Psoas muscle (tissue), 8 donors: ENCODE results near the gene NT5DC1. TPM values are rescaled to one million over a fixed set of nuclear protein-coding genes. Genes with fewer than 3 reads are reported as not detected.

ENCODE experiments used
- ATAC-seq, 4 donors: fragments of 200-7000 bp; cut with Tn5 transposase; one replicate each; pipeline ENCODE4 v1.9.1; 2020; ENCODE audit warnings: moderate library complexity in 3 of 4, mild to moderate bottlenecking in 2 of 4
- DNase-seq, 2 donors: peaks; one replicate each; pipeline ENCODE4 v3.0.0-alpha.2; 2020
- H3K27ac ChIP-seq: fragments of 200-600 bp; one replicate; pipeline ENCODE4 v1.8.0; 2022
- H3K27me3 ChIP-seq, 3 donors: fragments of 200-600 bp in 1 of 3; one replicate each; pipeline versions ENCODE4 v1.6.1 to v1.8.0; 2013 to 2022; ENCODE audit warnings: low read length in 2 of 3, mild to moderate bottlenecking in 2 of 3, moderate library complexity in 1 of 3; ENCODE audit not compliant: insufficient read depth in 3 of 3
- H3K36me3 ChIP-seq, 2 donors: fragments of 200-600 bp in 1 of 2; one replicate each; pipeline versions ENCODE4 v1.6.1 to v1.8.0; 2013 to 2022; ENCODE audit warnings: low read depth in 1 of 2, mild to moderate bottlenecking in 1 of 2, moderate library complexity in 1 of 2; ENCODE audit not compliant: insufficient read depth in 1 of 2
- H3K4me1 ChIP-seq: fragments of 200-600 bp; one replicate; pipeline ENCODE4 v1.8.0; 2022
- H3K4me3 ChIP-seq: fragments of 200-600 bp; one replicate; pipeline ENCODE4 v1.8.0; 2022; ENCODE audit warnings: mild to moderate bottlenecking
- H3K9me3 ChIP-seq: fragments of 200-600 bp; one replicate; pipeline ENCODE4 v1.8.0; 2022
- CTCF ChIP-seq: fragments of 200-600 bp; IDR thresholded peaks from one replicate; pipeline ENCODE4 v1.8.0; 2022; ENCODE audit warnings: antibody characterized with exemption
- WGBS, 3 donors: extraction: QIAGEN DNeasy Blood & Tissue Kit; methylation state at CpG; one replicate each; pipeline versions ENCODE4 v1.1.6 to v1.1.7; 2013; 5-methylcytosine and 5-hydroxymethylcytosine counted together
- intact Hi-C, 2 donors: fragments of 100-400 bp; cut with DNase I; formaldehyde crosslinking; loops; one replicate each; pipeline versions ENCODE4 v1.11.0 to v1.14.2; 2022
- polyA plus RNA-seq, 3 donors: library from polyadenylated mRNA; stranded (reverse); fragments of 200-250 nt; gene quantifications; one replicate each; pipeline ENCODE4 v1.2.3, GENCODE V29; 2013
- total RNA-seq, 4 donors: library from RNA; stranded (reverse); fragmentation: NEBNext Ultra II Directional in 2 of 4; extraction: Animal tissue kit (Norgen Biotek cat#: 25700) in 2 of 4; gene quantifications; one replicate each; pipeline versions ENCODE4 v1.2.1 to v1.2.4, GENCODE V29; 2021 to 2023
- donor health status: healthy with polysubstance abuse.
- donor health status: DM: no; HTN: no; CAD: no; lungs with moderate emphysema.
- donor health status: Bipolar disorder and iron deficiency.
- donor health status: healthy.
- donor health status: DM: yes; HTN: yes; CAD: no.
- donor health status: DM: no; HTN: no; CAD: no.
- donor health status: DM: no; HTN: no; CAD: no.
- donor health status: DM: yes; HTN: yes; CAD: no.

The NT5DC1 gene
- total and polyA plus RNA-seq, 7 donors: 4.6 to 30.9 (median 26.7) TPM

GRCh38 chr6:116251568-116252384 lies 151.1 kb downstream of the NT5DC1 start:
- DNase-seq (no peak), ATAC-seq (no peak)
- Histone ChIP-seq H3K27ac (no peak overlapping the region), H3K36me3 (no peaks in the 10 kb centered on the region), H3K27me3 (no peaks in the 10 kb centered on the region), H3K9me3 (no peaks in the 10 kb centered on the region), H3K4me3 (no peak overlapping the region), H3K4me1 (peaks cover 24% of the 10 kb centered on the region)
- no peak for TF ChIP-seq CTCF
- intact Hi-C loops: no loop called here
- WGBS, 3 donors: 66 to 69% (median 67%) methylated on average over 6 of the region's 6 CpGs

GRCh38 chr6:116253188-116253504 lies 152.5 kb downstream of the NT5DC1 start:
- Histone ChIP-seq H3K36me3 (no peaks in the 10 kb centered on the region), H3K27ac (peak overlapping the region; percentile 83), H3K27me3 (no peaks in the 10 kb centered on the region), H3K4me3 (peak overlapping the region; percentile 88), H3K4me1 (peaks cover 24% of the 10 kb centered on the region), H3K9me3 (no peaks in the 10 kb centered on the region)
- DNase-seq (no peak), ATAC-seq (peak in 1 of 4 donors; percentile 3)
- 39 to 42% (median 39%) methylated on average over 11 of the region's 11 CpGs for WGBS, 3 donors
- TF ChIP-seq CTCF: no peak
- intact Hi-C loops: no loop called here

- DNase-seq (peak; percentile 92 to 95), ATAC-seq (peak; percentile 98 to 100 (median 98))
- 0% methylated on average over 53 of the region's 53 CpGs for WGBS, 3 donors
- H3K4me3 ChIP-seq: peak within 1 kb of the TSS; percentile 88
- peak within 1 kb of the TSS; percentile 83 for H3K27ac ChIP-seq
- intact Hi-C loops: no loop called here
- no peaks in the 10 kb centered on the region for H3K27me3 ChIP-seq
- TF ChIP-seq CTCF: no peak
- H3K36me3 ChIP-seq: peaks cover 0 to under 1% of the 10 kb centered on the region in 2 donors
- H3K9me3 ChIP-seq: no peaks in the 10 kb centered on the region
- peaks cover 24% of the 10 kb centered on the region for H3K4me1 ChIP-seq
Observed at GRCh38 chr6:116253505-116254296, 153.0 kb downstream of the NT5DC1 start, which contains the start of gene TSPYL4. Gene TSPYL4 (minus strand): TSS chr6:116254075. CDS start chr6:116254008, 67 bp downstream.

- Histone ChIP-seq H3K27me3 (no peaks in the 10 kb centered on the region), H3K4me1 (peaks cover 24% of the 10 kb centered on the region), H3K27ac (peak overlapping the region; percentile 83), H3K9me3 (no peaks in the 10 kb centered on the region), H3K36me3 (peaks cover 0 to 6% of the 10 kb centered on the region in 2 donors), H3K4me3 (peak overlapping the region; percentile 88)
- TF ChIP-seq CTCF: no peak
- intact Hi-C loops: no loop called here
- peak in 1 of 4 donors; percentile 11 for ATAC-seq
- whole genome bisulfite sequencing, 3 donors: 10 to 11% (median 11%) methylated on average over 4 of the region's 4 CpGs
- no peak for DNase-seq
Observed at GRCh38 chr6:116254297-116255056, 153.8 kb downstream of the NT5DC1 start.
